SJCRH30 (cell line): ENCODE measurements around the gene EFCAB6. TPM values are rescaled to one million over a fixed set of nuclear protein-coding genes. Genes with fewer than 3 reads are reported as not detected.

Source experiments
- total RNA-seq: library from RNA; depleted of rRNA; stranded (reverse); fragments of >200 nt; shearing (Covaris generic); gene quantifications from 2 replicates; pipeline ENCODE4 v1.2.3, GENCODE V29; 2014; rRNA removed

The EFCAB6 gene
- total RNA-seq, 1 experiment from 2014 or later = not detected

Other genes starting within 250 kb of the EFCAB6 start
- not detected in 2 replicates for gene SULT4A1, start 50.2 kb upstream of the EFCAB6 start, total RNA-seq
- gene PNPLA5, start 79.7 kb upstream of the EFCAB6 start, total RNA-seq = not detected in 2 replicates
- 1.3 and 1.9 TPM in 2 replicates for gene PNPLA3, start 111.5 kb upstream of the EFCAB6 start, total RNA-seq
- gene SAMM50, start 143.1 kb upstream of the EFCAB6 start, total RNA-seq = 45.8 and 49.1 TPM in 2 replicates
- not detected in 2 replicates for gene PARVB, start 212.0 kb upstream of the EFCAB6 start, total RNA-seq